Transverse colon (tissue), 4 donors: Measurements from ENCODE around the gene MOGAT3. TPM values are rescaled to one million over a fixed set of nuclear protein-coding genes. Genes with fewer than 3 reads are reported as not detected.

Experiments used
- DNase-seq: peaks from one replicate; pipeline ENCODE4 v3.0.0-alpha.2; 2019
- H3K27ac ChIP-seq, 4 donors: fragments of 200-600 bp; sonication (generic); 2 replicates each; pipeline ENCODE4 v1.5.1; 2016 to 2018; ENCODE audit warnings: inconsistent platforms in 4 of 4
- H3K27me3 ChIP-seq: fragments of 200-600 bp; sonication (generic); 2 replicates; pipeline ENCODE4 v1.5.1; 2017; ENCODE audit warnings: inconsistent platforms
- H3K36me3 ChIP-seq, 4 donors: fragments of 200-600 bp; sonication (generic); 2 replicates each; pipeline ENCODE4 v1.5.1; 2017 to 2019; ENCODE audit warnings: inconsistent platforms in 4 of 4
- H3K4me1 ChIP-seq, 4 donors: fragments of 200-600 bp; sonication (generic); 2 replicates each; pipeline ENCODE4 v1.5.1; 2017 to 2020; ENCODE audit warnings: inconsistent platforms in 4 of 4
- H3K4me3 ChIP-seq, 4 donors: fragments of 200-600 bp; sonication (generic); 1 replicate in 1 of 4; 2 replicates in 3 of 4; pipeline versions ENCODE4 v1.5.1 to v1.6.1; 2017 to 2019; ENCODE audit warnings: inconsistent platforms in 4 of 4
- H3K9me3 ChIP-seq, 2 donors: fragments of 200-600 bp; sonication (generic); 2 replicates each; pipeline ENCODE4 v1.5.1; 2017 to 2019; ENCODE audit warnings: inconsistent platforms in 2 of 2
- EP300 ChIP-seq: sonication (generic); formaldehyde crosslinking; IDR thresholded peaks from one replicate; pipeline ENCODE4 v1.6.1; 2017; ENCODE audit warnings: antibody characterized with exemption, low read depth
- POLR2A ChIP-seq: fragments of 450-650 bp; IDR thresholded peaks from one replicate; pipeline ENCODE4 v1.6.1; 2016; ENCODE audit warnings: antibody characterized with exemption, mild to moderate bottlenecking, moderate library complexity
- POLR2AphosphoS5 ChIP-seq, 3 donors: sonication (generic); formaldehyde crosslinking; IDR thresholded peaks; one replicate each; pipeline ENCODE4 v1.6.1; 2016; ENCODE audit warnings: antibody characterized with exemption in 3 of 3
- WGBS, 2 donors: methylation state at CpG; one replicate each; pipeline ENCODE4 v1.1.5; 2018; ENCODE audit warnings: low coverage in 1 of 2; 5-methylcytosine and 5-hydroxymethylcytosine counted together
- in situ Hi-C, 4 donors: fragments of 200-750 bp; cut with MboI; loops; one replicate each; pipeline versions ENCODE4 v1.15.0 to v1.15.1; 2017; ENCODE audit warnings: low sequenced_read_pairs in 3 of 4, low pct_ligation_motif_present in 1 of 4, low pct_unique_long_range_greater_than_20kb in 1 of 4
- intact Hi-C: fragments of 100-400 bp; cut with DNase I; formaldehyde crosslinking; loops from one replicate; pipeline ENCODE4 v1.15.1; 2023; ENCODE audit warnings: low total_unique reads
- total RNA-seq, 4 donors: library from RNA; depleted of rRNA; stranded (reverse); fragments of >200 nt; gene quantifications; one replicate each; pipeline ENCODE4 v1.1.0, GENCODE V29; 2016
- TF ChIP-seq, protein P1 (sequence below), 5 experiments: fragments of 200-600 bp in 3 of 5; fragments of 450-650 bp in 2 of 5; sonication (generic) in 3 of 5; IDR thresholded peaks; 1 replicate in 2 of 5; 2 replicates in 3 of 5; pipeline ENCODE4 v1.5.1; 2016 to 2017; ENCODE audit warnings: antibody characterized with exemption in 5 of 5, inconsistent platforms in 3 of 5, mild to moderate bottlenecking in 2 of 5, moderate library complexity in 1 of 5

MOGAT3 gene
- total RNA-seq, 4 donors from 2014 or later = 31.7 to 56.9 (median 44.3) TPM

DNA sequence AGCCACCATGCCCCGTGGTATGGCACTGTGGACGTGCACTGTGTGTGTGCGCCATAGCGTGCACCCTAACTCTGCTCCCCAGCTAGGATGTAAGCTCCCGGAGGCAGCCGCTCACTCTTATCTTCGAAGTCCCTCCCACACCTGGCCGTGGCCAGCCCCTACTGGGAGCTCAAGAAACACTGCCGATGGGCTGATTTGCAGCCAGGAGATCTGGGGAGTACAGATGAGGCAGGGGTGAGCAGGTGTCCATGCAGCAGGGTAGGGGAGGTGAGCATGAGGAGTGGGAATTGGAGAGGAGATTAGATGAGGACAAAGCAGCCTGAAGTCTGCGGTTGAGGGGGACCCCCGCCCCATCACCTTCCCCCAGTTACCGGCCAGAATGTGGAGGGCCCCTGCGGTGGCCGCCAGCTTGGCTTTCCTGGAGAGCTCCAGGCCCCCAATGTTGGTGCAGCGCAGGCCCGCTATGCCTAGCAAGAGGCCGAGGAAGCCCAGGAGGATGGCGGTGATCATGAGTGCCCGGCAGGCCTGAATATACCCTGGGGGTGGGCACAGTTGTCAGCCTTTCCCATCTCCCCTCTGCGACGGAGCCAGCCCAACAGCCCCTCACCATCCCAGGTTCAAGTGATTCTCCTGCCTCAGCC is 33.2 kb upstream of the MOGAT3 start:
- in situ Hi-C loops (no loop called here), intact Hi-C loops (no loop called here)
- Histone ChIP-seq H3K9me3 (no peaks in the 10 kb centered on the region), H3K4me3 (no peak overlapping the region), H3K4me1 (peaks cover 4 to 54% (median 37%) of the 10 kb centered on the region in 4 donors), H3K36me3 (no peaks in the 10 kb centered on the region), H3K27me3 (no peaks in the 10 kb centered on the region), H3K27ac (peak overlapping the region in 2 of 4 donors; percentile 83 to 85)
- WGBS, 2 donors = 94% methylated on average over 21 of the region's 21 CpGs; no CpG with 5 or more reads in 1 of the 2 donors
- DNase-seq = no peak
- no peak for TF ChIP-seq POLR2A
- no peak for TF ChIP-seq EP300
- TF ChIP-seq, protein P1, sequence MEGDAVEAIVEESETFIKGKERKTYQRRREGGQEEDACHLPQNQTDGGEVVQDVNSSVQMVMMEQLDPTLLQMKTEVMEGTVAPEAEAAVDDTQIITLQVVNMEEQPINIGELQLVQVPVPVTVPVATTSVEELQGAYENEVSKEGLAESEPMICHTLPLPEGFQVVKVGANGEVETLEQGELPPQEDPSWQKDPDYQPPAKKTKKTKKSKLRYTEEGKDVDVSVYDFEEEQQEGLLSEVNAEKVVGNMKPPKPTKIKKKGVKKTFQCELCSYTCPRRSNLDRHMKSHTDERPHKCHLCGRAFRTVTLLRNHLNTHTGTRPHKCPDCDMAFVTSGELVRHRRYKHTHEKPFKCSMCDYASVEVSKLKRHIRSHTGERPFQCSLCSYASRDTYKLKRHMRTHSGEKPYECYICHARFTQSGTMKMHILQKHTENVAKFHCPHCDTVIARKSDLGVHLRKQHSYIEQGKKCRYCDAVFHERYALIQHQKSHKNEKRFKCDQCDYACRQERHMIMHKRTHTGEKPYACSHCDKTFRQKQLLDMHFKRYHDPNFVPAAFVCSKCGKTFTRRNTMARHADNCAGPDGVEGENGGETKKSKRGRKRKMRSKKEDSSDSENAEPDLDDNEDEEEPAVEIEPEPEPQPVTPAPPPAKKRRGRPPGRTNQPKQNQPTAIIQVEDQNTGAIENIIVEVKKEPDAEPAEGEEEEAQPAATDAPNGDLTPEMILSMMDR (IDR thresholded peaks at IDR 0.05) = no peak
- no peak for TF ChIP-seq POLR2AphosphoS5 (IDR thresholded peaks at IDR 0.05)

DNA sequence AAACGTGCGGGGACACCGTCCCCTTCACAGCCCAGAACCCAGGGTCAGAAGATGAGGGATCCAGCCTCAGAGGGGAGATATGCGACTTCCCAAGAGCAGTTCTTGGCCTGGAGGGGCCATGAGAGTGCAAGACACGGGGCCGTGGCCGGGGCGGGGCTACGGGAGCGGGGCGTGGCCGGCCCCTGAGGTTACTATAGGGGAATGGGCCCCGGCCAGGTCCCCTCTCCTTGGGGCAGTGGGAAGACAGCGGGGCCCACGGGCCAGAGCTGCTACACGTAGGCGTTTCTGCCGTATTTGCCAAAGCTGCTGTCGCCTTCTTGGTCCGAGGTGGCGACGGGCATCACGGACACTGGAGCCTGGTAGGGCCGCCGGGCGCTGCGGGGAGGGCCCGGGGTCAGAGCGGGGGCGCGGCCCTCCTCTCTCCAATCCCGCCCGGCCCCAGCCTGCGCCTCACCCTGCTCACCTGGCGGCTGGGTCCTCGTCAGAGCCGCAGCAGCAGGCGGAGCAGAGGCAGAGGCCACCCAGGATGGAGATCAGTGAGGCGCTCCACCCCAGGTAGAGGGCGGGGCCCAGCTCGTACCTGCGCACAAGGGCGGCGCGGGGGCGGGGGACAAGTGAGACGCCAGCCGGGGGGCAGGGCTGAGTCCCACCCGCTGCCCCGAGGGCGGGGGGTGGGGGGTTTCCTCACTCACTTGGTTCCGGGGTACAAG is 31.5 kb upstream of the MOGAT3 start:
- TF ChIP-seq POLR2AphosphoS5 (IDR thresholded peaks at IDR 0.05) = peak in 2 of 3 donors; percentile 47 to 58
- TF ChIP-seq, protein P1 (IDR thresholded peaks at IDR 0.05) = no peak
- peak; percentile 51 for TF ChIP-seq POLR2A
- DNase-seq = peak; percentile 88
- in situ Hi-C loops (no loop called here), intact Hi-C loops (no loop called here)
- peak overlapping the region; percentile 3 to 37 (median 22) for H3K4me3 ChIP-seq
- H3K27ac ChIP-seq = peak overlapping the region; percentile 71 to 90 (median 80)
- H3K27me3 ChIP-seq = no peaks in the 10 kb centered on the region
- no peaks in the 10 kb centered on the region for H3K9me3 ChIP-seq
- H3K36me3 ChIP-seq = peaks cover 0 to 5% (median 0%) of the 10 kb centered on the region in 4 donors
- 35% methylated on average over 43 of the region's 52 CpGs; no CpG with 5 or more reads in 1 of the 2 donors for WGBS, 2 donors
- peaks cover under 1 to 43% (median 26%) of the 10 kb centered on the region in 4 donors for H3K4me1 ChIP-seq

DNA sequence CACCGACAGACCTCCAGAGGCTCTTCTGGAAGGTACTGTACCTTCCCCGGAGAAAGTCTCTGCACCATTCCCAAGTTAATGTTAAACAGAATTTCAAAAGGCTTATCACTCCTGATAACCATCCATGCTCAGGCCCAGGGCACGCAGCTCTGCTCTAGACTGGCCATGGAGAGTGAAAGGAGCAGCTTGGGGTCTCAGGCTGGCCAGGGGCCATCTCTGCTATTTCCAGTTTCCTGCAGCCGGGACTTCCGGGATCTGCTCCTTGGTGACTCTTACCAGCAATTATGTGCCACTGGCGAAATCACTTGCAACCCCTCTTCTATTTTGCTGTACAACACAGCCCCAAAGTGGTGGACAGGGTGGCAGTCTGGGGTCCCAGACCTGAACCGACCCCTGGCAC is 30.8 kb upstream of the MOGAT3 start:
- in situ Hi-C loops = no loop called here
- Histone ChIP-seq H3K4me3 (peak overlapping the region in 2 of 4 donors; percentile 30 to 37), H3K27me3 (no peaks in the 10 kb centered on the region), H3K4me1 (peaks cover 0 to 36% (median 21%) of the 10 kb centered on the region in 4 donors), H3K36me3 (peaks cover 0 to 7% (median 0%) of the 10 kb centered on the region in 4 donors), H3K9me3 (no peaks in the 10 kb centered on the region), H3K27ac (peak overlapping the region; percentile 71 to 90 (median 80))
- DNase-seq = no peak
- WGBS, 2 donors = 53 to 77% methylated on average over 3 to 7 of the region's 7 CpGs
- intact Hi-C loops = no loop called here
- no peak for TF ChIP-seq POLR2A
- TF ChIP-seq POLR2AphosphoS5 (IDR thresholded peaks at IDR 0.05) = no peak
- TF ChIP-seq EP300 = no peak
- TF ChIP-seq, protein P1 (IDR thresholded peaks at IDR 0.05) = no peak

DNA sequence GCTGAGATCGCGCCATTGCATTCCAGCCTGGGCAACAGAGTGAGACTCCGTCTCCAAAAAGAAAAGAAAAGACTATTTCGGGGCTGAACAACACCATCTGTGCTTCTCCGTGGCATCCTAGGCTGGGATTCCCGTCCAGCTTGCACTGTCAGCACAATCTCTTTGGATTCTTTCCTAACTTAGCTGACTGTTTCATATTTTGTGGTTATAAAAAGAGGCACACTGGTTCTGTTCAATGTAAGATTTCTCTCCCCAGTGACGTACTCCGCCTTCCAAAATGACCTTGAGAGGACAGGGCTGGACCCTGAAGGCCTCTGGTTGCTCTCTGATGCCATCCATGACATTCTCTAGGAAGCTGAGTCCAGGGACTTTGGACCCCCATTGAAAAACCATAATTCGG is 25.9 kb upstream of the MOGAT3 start:
- no peak for DNase-seq
- H3K36me3 ChIP-seq = peaks cover 0 to 31% (median 10%) of the 10 kb centered on the region in 4 donors

More for the DNA sequence above, 25.9 kb upstream of the MOGAT3 start:
- Histone ChIP-seq H3K27ac (no peak overlapping the region), H3K4me3 (no peak overlapping the region), H3K27me3 (no peaks in the 10 kb centered on the region), H3K9me3 (no peaks in the 10 kb centered on the region), H3K4me1 (peaks cover 0 to 6% (median 5%) of the 10 kb centered on the region in 4 donors)
- WGBS, 2 donors = 84 to 100% methylated on average over 4 to 9 of the region's 9 CpGs
- intact Hi-C loops (no loop called here), in situ Hi-C loops (no loop called here)
- TF ChIP-seq POLR2AphosphoS5 (IDR thresholded peaks at IDR 0.05) = no peak
- TF ChIP-seq EP300 = no peak
- TF ChIP-seq, protein P1 (IDR thresholded peaks at IDR 0.05) = no peak
- TF ChIP-seq POLR2A = no peak
